NCI-H510A (cell line): ENCODE results near the gene PTPRE.

ENCODE experiments used
- DNase-seq: peaks from one replicate; lab custom pipeline; 2025; lab: John Stamatoyannopoulos, UW

The PTPRE gene

GRCh38 chr10:127908106-127908958, 1.4 kb downstream of the PTPRE start:
- DNase-seq, result no peak

DNA sequence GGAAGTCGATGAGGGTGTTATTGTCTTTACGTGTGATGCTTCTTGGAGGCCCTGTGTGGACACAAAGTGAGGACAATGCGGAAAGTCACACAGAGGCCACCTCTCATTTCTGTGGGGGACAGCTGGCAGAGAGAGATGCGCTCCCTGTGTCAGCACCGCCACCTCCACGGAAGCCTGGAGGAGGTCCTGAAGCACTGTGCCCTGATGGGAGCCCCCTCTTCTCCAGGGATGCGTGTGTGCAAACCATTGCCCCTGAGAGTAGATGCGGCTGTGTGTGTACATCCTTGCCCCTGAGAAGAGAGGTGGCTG, 2.0 kb downstream of the PTPRE start:
- no peak for DNase-seq

- no peak for DNase-seq
These were observed 3.0 kb downstream of the PTPRE start for GRCh38 chr10:127909716-127910463.

DNA sequence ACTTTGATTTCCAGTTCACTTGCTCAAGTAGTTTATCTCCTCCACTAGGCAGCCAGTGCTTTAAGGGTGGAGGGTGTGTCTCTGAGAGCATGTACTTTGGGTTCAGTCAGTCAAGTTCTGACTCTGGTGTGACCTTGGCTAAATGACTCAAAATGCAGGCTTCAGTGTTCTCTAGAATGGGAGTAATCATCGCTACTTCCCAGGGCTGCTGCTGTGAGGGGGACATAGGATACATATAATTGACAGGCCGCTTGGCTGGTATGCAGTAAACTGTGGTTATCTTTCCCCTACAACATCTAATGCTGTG, 3.5 kb downstream of the PTPRE start:
- DNase-seq, result no peak

DNA sequence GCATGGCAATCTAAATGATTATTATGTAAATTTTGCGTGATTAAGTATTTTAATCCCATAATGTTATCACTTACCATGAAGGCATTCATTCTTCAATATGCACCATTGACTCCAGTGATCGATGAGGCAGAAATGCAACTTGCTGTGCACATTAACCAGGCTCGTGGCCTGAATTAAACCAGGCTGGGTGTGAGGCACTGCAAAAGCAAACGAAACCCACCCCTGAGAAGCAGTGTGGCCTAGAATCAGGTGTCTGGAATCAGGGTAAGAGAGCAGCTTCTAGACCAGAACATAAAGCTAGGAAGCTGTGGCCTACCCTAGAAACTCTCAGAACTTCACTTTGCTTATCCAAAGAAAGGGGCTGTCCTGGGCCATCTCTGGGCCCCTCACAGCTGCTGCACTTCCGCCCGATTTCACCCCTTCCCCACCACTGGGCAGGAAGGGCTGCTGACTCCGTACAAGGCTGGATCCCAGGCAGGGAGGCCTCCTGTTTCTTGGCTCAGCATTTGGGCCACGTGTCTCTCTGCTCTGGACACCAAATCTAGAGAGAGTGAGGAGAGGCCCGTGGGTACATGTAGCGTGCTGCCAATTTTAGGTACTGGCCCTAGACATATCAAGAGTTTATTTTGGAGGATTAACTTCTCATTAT, 4.4 kb downstream of the PTPRE start:
- no peak for DNase-seq

DNA sequence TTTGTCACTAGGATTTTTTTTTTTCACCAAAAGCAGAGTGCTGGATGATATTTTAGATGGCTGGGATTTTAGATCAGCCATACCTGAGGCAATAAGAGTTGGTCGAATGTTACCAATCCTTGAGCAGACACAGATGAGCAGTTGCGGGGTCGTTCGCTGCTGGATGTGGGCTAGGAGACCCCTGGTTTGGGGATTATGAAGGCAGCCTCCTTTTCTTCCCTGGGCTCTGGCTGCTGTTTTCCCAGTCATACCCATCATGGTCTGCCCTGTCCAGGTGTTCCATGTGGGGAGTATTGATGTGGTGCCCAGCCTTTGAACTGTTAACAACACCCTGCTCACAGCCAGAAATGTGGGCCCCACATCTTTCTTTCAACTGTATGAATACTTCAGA, 5.0 kb downstream of the PTPRE start:
- no peak for DNase-seq

GRCh38 chr10:127912607-127913367, 5.9 kb downstream of the PTPRE start:
- no peak for DNase-seq

DNA sequence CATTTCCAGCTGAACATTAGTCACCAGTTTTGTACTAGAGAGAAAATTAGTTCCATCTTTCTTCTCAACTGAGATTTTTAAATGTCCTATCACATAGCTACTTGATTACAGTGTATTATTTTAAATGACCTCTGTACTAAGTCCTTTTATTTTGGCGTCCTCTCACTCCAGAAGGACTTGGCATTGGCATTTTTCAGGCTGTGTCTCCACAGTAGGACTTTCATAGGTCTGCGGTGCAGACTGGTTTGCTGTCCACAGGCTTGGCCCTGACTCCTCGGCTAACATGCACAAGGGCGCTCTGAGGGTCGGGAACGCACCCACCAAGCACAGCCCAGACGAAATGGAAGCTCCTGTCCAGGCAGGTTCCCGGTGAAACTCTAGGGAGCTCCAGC, 6.5 kb downstream of the PTPRE start:
- DNase-seq, result no peak

DNA sequence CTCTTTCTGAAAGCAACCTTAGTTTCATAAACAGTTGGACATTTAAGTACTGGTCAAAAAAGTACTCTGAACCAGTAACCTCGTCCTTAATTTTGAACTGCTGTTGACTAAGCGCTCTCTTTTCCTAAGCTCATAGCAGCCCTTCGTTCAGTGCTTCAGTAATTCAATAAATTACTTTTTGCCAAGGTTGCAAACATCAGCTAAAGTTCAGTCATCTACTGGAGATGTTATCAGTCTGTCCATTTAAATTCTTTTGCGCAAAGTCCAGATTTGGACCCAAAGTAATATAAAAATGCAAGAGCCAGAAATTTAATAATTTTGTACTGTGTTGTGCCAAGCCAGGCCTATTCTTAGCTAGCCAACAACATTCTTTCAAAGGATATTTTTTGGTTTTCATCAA, 8.4 kb downstream of the PTPRE start:
- no peak for DNase-seq

DNA sequence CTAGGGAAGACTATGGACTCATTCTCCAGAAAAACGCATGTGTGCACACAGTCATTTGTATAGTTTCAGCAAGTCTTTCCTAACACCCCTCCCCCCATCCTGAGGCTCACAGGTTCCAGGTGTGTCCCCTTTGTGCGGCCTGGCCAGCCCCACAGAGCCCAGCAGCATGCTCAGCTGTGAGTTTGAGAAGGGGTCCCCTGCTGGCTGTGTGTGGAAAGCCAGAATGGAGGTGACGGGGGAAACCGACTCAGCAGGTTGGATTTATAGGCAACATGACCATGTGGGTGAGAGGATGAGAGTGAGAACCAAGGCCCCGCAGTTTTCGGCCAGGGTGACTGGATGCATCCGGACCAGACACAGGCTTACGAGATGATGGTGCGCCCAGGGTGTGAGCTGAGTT, 9.9 kb downstream of the PTPRE start:
- DNase-seq, result no peak

DNA sequence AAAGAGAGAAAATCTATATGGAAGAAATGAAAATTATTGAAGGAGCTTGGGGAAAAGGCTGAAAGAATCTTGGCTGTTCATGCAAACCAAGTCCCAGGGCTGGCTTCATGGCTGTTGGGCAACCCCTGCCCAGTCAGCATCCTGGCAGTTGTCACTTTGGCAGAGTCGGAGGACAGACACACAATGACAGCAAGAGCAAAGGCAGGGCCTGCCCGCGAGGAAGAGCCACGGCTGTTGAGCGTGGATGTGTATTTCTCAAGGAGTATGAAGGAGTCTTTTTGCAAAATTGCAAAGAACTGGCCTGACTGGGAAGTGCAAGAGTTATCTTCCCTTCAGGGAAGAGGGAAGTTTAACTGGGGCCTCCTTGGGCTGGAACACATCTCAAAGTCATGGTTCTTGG, 11.7 kb downstream of the PTPRE start:
- DNase-seq, result no peak

DNA sequence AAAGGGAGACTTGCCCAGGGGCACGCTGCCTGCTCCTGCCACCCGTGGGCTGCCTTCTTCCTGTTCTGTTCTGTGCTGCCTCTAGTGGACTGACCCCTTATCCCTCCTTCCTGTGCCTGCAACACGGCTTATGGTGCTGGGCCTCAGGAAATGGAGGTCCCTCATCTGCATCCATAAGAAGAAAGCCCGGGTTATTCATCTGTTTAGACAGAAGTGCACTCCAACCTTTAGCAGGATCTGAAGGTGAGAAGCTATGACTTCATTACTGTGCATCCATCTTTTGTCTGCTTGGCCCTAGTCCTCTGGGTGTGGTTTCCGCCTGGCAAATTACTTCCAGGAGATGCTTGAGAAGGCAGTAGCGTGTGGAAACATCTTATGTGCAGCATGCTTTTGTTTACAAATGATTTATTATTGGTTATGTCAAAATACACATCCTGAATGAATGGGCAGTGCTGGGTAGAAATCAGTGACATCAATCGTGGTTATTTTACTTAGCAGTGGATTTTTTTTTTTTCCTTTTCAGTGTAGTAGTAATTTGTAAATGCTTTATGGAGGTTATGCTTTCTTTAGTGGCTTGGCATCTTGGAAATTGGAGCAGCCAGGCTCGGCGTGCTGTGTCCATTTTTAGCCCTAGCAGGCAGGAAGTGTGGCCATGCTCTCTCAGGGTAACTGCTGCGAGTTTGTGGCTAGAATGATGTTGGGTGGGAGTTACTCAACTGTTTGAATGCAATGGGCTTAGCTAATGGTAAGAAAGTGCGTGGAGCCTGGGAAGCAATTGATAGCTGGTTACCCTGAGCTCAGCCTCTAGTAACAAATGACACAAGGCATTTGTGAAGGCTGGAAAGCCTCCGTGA, 12.7 kb downstream of the PTPRE start:
- no peak for DNase-seq

GRCh38 chr10:127920306-127921074, 13.6 kb downstream of the PTPRE start:
- DNase-seq, result no peak

DNA sequence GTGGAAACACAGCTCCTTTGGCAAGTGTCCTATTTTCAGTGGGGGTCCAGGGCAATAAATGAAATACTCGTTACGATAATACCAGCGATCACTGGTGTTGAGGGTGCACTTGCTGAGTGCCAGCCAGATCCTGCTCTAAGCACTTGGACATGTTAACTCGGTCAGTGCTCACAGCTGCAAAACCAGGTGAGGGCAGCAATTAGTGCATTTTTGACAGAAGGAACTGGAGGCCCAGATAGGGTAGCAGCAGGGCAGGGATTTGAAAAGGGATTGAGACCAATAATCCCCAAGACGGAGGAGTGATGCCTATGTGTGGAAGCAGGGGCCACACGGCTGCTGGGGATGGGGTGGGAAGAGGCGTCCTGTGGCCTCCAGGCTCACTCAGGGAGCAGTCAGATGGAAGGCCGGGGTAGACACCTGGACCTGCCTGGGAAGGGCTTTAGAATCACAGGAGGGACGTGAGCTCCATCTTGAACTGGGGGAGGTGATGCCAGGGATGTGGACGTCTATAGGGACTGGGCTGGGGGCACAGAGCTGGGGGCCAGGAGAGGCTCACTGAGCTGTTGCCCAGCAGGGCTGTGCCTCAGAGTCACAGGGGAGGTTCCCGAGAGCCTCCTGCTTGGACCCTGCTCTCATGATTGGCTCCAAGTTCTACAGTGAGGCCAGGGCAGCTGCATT, 14.3 kb downstream of the PTPRE start:
- DNase-seq, result no peak

DNA sequence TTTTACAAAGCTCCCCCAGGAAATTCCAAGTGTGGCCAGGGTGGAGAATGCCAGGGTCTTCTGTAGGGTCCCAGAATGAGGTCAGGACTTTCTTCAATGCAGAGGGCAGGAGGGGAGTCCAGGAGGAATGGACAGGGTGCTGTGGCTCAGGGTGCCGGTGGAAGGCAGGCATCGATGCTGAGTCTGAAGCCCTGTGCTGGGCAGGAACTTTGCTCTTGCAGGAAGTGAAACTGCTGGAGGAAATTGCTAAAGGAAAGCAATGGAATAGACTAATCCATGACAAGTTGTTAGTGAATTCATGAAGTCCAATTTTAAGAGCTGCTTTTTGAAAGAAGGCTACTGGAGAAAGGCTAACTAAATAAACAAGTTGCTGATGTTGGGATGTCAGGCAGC, 14.8 kb downstream of the PTPRE start:
- DNase-seq, result no peak

DNA sequence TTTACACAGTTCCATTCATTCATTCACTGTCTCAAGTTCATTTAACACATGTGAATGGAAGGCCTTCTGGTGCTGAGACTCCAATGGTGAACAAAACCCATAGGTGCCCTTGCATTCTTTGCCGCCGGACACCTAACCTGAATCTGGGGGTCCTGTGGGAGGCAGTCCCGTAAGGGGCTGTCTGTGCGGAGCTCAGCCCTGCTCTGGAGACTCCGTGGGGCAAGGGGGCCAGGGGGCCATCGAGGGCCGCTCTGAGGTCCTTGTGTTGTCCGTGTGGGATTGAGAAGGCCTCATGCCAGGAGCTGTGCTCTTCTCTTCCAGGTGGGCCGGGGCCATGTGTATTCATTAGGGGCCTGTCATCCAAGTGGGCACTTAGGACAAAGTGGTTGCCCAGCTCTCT, 15.3 kb downstream of the PTPRE start:
- no peak for DNase-seq

GRCh38 chr10:127922675-127923366, 15.9 kb downstream of the PTPRE start:
- no peak for DNase-seq

DNA sequence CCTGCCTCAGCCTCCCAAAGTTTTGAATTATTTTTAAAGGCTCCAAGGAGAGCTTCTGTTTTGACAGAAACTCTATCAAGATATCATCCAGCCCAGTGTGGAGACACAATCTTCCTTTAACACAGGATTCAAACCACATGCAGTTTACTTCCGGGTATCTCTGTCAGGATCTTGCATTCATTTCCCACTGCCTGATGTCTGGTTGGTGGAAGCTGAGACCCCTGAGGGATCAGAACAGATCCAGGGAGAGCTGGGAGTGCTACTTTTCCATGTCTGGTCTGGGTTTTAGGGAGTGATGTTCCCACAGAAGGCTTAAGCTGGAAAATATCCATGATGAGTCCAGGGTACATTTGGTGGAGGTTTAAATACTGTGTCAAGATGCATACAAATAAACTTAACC, 16.7 kb downstream of the PTPRE start:
- DNase-seq, result no peak

DNA sequence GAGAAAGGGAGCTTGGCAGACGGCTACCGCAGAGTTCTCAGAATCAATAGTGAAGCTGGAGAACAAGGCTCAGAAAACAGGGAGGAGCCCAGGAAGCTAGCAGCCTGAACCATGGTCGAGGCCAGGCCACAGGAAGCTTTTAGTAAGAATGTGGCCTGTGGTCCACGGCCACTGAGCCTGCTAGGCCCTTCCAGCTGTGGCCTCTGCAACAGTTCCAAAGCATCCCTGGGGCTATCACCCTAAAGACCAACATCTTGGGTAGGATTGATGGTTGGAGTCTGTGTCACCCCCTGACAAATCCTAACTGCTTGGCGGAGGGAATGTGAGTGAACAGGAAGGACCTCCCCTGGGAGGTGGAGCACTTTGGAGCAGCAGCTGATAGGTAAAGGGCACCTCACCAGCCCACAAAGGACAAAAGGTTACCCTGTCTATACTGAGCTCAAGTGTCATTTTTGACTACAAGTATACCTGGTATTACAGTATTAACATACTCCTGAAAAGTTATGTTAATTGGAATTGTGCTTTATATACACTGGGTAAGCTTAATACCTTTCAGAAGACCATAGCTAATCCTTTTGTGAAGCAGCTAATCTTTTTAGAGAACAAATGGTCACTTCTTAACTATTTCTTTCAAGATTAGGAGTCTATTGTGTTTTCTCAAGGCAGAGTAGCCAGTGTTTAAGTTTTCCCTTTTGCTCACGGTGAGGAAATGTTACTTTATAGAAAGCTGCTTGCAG, 18.7 kb downstream of the PTPRE start:
- no peak for DNase-seq
